Activated T-cell treated with anti-CD3 and anti-CD28 coated beads for 4 hours (primary cell): Measurements from ENCODE around the gene DDX42.

ENCODE experiments used
- DNase-seq: peaks from one replicate; pipeline ENCODE4 v3.0.0-alpha.2; 2020

Gene DDX42, protein sequence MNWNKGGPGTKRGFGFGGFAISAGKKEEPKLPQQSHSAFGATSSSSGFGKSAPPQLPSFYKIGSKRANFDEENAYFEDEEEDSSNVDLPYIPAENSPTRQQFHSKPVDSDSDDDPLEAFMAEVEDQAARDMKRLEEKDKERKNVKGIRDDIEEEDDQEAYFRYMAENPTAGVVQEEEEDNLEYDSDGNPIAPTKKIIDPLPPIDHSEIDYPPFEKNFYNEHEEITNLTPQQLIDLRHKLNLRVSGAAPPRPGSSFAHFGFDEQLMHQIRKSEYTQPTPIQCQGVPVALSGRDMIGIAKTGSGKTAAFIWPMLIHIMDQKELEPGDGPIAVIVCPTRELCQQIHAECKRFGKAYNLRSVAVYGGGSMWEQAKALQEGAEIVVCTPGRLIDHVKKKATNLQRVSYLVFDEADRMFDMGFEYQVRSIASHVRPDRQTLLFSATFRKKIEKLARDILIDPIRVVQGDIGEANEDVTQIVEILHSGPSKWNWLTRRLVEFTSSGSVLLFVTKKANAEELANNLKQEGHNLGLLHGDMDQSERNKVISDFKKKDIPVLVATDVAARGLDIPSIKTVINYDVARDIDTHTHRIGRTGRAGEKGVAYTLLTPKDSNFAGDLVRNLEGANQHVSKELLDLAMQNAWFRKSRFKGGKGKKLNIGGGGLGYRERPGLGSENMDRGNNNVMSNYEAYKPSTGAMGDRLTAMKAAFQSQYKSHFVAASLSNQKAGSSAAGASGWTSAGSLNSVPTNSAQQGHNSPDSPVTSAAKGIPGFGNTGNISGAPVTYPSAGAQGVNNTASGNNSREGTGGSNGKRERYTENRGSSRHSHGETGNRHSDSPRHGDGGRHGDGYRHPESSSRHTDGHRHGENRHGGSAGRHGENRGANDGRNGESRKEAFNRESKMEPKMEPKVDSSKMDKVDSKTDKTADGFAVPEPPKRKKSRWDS

DNA sequence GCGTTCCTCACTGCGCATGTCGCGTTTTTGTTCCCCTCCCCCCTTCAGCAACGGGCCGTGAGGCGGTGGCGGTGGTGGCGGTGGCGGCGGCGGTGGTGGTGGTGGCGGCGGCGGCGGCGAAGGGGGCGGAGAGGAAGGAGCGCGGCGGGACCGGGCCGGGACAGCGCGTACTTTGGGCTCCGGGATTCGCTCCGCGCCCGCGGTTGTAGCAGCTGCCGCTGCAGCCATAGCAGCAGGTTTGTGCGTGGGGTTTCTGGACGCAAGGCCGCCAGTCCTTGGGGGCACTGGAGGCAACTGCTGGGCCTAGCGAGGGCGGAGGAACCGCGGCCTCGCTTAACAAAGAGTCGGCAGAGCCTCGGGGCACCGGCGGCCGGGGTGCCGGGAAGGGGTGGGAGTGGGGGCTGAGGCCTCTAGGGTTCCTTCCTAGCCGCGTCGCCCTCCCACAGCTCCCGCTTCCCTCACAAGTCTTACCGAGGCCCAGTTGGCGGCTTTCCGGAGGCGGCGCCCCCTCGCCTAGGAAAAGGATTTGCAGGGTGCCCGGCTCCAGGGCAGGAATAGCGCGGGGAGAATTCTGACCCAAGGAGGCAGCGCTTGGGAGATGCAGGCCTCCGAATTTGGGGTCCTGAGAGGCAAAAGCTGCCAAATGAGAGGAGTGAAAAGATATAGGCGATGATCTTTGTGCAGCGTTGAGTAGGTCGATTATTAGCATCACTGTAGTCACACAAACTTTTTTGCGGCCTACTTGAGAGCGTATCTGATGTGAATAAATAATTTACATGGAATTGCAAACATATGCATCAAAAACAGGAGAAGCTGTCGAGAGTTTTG is at the start of gene DDX42:
Gene DDX42 (plus strand): TSS at position 30 of the 828 bp plus-strand sequence. CDS start 12,880 bp downstream, outside the sequence.
- peak; percentile 89 for DNase-seq

DNA sequence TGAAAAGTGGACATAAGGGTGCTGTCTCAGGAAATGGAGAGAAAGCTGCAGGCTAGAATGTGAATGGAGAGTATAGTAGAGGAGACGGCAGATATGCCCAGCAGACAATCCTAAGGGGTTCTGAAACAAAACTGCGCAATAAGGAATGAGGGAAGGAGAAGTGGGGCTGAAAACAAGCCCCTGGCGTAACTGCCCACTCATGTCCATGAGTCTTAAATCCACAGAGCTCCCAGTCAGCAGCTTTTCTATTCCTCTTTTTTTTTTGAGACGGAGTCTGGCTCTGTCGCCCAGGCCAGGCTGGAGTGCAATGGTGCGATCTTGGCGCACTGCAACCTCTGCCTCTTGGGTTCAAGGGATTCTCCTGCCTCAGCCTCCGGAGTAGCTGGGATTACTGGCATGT is 38.3 kb upstream of the DDX42 start:
- no peak for DNase-seq

DNA sequence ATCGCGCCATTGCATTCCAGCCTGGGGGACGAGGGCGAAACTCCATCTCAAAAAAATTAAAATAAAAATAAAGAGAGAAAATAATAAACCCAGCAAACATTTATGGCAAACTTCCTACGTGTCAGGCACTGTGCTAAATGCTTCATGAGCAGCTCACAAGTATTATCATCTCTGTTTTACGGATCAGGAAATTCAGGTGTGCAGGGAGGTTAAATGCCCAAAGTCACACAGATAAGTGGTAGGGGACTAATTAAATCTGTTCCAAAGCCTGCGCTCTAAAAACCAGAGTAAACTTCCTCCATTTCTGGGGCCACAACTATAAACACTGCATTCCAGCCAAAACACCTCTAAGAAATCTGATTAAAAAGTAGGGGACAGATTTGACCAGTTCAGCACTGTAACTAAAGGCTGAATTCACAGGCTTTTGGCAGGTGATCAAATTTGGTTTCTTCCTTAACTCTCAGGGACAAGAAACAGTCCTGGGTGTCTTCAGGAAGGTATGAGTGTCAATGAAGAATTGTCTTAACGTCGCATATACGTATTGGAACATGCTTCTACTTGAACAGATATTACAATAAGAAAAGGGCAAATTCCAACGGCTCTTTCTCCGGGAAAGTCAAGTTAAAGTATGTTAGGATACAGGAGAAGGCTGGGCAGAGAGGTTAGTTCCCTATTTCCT is 33.4 kb upstream of the DDX42 start:
- DNase-seq, result no peak

DNA sequence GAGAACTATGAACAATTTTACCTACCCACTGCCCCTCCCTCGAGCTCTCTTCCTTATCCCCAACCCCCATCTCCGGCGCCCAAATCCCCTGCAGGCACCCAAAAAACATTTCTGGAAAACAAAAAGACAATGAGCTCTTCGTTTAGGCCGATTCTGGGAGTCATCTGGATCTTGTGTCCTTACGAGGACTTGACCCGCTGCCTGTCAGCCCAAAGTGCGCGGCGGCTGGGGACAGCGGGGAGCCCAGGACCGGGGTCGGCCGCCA is 32.9 kb upstream of the DDX42 start:
- DNase-seq, result no peak

DNA sequence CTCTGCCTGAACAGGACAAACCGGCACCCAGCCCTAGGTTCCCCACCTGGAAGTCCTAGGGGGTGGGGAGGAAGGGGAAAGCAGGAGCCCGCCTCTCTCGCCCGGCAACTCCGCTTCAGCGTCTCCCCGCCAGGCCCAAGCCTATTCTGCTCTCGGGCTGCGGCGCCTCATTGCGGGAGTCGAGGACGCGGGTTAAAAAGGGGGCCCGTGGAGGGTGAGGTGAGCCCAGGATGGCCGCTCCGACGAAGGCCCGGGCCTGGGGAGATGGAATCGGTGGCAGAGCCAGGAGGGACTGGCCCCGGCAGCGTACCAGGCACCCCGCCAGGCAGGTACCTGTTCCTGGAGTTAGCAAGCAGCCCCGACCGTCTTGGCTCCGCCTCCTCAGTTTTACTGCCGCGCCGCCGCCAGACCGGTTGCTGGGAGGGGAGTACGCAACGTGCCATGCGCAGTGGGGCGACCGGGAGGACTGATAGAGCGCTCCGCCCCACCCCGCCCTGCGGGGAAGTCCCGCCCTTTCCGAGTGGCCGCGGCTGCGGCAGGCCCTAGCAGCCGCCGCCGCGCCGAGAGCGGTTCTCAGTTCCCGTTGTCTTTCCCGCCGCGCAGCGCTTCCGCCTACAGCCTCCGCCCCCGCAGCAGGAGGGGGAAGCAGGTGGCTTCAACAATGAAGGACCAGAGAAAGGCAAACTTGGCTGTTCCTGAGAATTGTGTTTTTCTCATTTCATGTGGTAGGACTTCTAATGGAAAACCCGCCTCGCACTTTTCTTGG is 32.4 kb upstream of the DDX42 start, which contains the start of gene STRADA:
Gene STRADA (minus strand): TSS at position 392 of the 766 bp plus-strand sequence. CDS start 13,430 bp downstream, outside the sequence.
- DNase-seq, result peak; percentile 97

DNA sequence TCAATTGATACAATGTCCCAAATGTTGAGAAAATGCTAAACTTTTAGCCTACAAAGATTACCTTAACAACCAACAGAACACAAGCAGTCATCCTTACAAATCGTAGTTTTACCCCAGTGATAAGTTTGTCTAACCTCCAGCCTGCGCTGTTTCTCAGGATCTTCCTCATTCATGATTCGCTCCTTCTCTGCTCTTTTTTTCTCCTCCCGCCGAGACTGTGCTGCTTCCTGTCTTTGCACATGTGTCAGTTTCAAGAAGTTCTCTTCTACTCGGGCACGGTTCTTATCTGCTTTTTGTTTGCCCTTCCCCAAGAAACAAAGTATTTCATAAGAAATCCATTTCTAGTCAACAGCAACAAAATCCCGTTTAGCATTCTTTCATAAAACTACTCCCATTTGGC is 22.2 kb upstream of the DDX42 start:
- no peak for DNase-seq

DNA sequence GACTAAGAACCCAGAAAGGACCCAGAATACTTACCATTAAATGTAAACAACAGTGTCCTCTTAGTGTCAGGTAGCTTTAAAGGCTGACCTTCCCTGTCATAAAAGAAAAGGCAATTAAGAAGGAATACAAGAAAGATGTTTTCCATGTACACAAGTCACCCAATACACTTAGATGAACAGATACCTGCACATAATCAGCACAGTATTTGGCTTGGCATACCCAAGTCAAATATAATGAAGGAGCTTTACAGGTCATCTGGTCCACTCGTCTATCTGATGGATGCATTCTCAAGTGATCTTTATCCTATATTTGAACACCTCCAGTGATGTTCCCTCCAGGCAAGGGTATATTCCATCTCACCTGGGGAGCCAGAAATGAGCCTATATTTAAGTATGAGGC is 21.3 kb upstream of the DDX42 start:
- DNase-seq, result no peak

DNA sequence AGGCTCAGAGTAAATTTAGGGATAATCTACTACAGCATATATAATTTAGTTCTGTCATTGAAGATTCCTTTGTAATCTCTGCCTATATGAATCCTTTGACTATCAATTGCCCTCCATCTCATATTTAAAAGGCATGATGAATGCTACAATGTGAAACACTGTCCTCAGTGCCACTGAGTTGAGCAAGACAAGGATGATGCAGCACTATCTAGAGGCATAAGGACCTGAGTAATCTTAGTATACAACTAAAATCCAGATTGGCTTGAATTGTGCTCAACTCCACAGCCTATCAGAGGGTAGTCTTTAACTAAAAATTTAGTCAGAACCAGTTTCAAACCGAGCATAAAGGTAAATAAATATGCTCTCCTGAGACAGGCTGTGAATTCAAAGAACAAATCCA is 20.8 kb upstream of the DDX42 start:
- no peak for DNase-seq

DNA sequence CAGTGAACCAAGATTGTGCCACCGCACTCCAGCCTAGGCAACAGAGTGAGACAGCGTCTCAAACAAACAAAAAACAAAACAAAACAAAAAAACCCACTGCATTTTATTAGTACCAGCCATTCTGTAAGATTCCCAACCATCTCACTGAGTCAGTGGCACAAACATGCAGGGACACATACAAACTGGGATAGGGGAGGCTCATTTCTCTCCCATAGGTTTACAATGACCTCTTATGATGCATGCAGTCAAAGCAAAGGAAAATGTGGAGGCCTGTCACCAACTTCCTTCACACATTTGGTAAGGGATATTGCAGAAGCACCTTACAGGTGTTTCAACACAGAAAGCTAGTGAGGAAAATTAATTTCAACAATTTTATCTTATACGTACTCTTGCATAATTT is 19.9 kb upstream of the DDX42 start:
- DNase-seq, result no peak

DNA sequence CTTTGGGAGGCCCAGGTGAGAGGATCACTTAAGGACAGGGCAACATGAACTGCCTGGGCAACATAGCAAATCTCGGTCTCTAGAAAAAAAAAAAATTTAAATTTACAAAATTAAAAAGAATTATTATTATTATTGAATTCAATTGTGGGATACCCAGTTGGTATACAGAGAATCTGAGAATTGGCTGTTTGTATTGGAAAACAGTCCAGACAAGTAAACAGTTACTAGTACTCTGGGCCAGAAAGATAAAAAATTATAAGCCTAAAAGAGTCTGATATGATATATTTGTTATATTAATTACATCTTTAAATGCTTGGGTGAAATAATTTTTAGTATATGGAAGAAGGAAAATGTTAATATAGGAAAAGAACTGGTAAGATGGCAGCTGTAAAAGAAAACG is 15.5 kb upstream of the DDX42 start:
- no peak for DNase-seq

DNA sequence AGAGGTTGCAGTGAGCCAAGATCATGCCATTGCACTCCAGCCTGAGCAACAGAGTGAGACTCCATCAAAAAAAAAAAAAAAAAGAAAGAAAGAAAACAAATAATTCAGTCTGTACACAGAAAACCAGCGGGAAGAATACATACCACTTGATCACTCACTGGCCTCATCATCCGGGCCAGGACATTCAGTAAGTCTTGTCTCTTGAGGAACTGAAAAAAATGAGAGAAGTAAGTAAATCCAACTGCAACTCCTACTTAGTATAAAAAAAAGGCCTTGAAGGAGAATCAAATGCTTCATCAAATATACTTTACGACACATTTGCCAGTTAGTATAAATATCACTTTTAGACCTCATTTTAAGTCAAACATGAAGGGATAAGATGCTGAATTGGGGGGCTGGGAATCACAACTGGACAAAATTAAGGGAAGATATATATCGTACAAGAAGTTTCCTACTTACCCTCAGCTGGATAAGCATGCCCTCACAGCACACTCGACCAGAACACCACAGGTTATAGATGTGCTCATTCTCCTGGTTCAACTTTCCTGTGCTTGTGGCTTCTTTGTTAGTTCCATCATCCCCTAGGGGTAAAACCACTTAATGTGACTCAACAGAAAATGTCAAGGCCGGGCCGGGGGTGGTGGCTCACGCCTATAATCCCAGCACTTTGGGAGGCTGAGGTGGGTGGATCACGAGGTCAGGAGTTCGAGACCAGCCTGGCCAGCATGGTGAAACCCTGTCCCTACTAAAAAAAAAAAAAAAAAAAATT is 13.0 kb upstream of the DDX42 start:
- no peak for DNase-seq

DNA sequence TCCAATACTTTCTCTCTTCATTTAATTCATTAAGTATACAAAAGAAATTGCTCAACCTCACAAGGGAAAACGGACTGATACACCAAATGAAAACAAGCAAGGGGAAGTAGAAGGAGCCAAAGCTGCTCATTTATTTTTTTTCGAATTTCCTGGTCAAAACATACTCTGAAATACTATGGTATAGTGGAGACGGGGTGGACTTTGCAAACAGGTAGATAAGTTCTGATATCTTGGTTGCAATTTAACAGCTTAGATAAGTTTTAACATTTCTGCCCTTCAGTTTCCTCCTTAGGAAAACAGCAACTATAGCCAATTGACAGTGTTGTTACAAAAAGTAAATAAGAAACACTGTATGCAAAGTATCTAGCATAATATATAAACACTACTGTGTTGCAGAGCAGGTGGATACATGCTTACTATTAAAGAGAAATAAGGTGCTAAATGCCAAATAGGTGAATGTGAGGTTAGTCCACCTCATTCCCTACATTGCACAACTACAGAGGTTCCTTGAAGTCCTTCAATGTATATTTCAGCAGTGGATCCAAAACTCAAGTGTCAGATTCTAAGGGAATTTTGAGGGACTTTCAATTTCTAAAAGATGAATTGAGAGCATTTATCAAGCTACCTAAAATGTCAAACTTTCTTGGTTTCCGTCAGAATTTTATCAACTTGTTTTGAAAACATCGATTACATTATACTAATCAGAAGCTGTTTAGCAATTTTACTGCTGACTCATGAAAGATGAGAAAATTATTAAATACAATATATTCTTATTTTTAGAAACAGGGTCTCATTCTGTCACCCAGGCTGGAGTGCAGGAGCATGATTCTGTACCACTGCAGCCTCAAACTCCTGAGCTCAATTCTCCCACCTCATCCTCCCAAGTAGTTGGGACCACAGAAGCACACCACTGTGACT is 11.6 kb upstream of the DDX42 start:
- no peak for DNase-seq

DNA sequence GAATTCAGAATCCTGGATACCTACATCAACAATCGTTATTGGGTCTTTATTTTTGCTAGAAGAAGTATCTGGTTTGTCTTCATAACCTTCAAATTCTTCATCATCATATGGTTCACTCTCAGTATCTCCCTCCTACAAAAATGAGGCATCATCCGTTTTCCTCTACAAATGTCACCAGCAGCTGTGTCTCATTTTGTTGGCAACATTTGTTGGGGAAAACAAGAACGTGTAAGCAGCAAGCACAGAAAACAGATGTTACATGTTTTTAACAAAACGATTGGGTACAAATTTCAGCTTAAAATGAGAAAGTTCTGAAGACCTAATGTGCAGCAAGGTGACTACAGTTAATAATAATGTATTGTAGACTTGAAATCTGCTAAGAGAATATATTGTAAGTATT is 9.3 kb upstream of the DDX42 start:
- DNase-seq, result no peak

DNA sequence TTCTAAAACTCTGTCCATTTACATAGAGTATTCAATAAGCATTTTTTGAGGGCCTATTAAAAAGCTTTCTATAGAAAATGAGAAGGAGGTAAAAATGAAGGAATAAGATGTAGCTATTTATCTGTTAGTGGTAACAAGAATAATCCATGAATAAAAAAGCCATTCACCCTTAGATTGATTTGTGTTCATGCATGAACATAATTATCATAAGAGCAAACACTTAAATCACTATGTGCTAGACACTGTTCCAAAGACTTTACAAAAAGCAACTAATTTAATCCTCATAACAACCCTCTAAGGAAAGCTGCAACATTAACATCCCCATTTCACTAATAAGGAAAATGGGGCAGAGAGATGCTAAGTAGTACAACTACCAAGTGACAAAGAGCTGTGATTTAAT is 7.2 kb upstream of the DDX42 start:
- no peak for DNase-seq

DNA sequence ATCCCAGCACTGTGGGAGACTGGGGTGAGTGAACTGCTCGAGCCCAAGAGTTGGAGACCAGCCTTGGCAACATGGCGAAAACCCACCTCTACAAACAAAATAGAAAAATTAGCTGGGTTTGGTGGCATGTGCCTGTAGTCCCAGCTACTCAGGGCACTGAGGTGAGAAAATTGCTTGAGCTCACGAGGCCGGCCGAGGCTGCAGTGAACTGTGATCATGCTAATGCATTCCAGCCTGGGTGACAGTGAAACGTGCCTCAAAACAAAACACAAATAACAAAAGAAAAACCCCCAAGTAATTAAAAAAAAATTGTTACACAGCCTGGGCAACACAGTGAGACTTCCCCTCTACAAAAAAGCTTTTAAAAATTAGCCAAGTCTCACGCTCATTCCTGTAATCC is 5.5 kb upstream of the DDX42 start:
- DNase-seq, result no peak

DNA sequence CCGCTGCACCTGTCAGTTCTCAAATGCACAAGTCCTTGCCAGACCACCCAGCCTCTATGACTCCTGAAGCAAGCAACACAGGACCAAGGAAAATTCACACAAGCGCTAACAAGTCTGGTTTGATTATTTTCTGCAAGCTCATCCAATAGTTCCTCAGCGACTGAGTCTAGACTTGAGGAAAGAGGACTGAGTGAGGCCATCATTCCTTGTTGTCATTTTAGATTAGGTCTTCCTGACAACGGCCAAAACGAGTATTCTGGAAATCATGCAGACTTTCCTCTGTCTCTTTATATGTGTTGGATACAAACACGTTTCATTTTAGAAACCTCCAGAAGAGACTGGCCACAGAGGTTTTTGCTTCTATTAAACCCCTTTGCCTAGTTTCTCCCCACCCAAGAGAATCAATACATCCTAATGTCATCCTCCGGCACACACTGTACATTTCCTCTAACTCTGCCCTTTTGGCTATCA is 1.1 kb upstream of the DDX42 start:
- DNase-seq, result no peak

DNA sequence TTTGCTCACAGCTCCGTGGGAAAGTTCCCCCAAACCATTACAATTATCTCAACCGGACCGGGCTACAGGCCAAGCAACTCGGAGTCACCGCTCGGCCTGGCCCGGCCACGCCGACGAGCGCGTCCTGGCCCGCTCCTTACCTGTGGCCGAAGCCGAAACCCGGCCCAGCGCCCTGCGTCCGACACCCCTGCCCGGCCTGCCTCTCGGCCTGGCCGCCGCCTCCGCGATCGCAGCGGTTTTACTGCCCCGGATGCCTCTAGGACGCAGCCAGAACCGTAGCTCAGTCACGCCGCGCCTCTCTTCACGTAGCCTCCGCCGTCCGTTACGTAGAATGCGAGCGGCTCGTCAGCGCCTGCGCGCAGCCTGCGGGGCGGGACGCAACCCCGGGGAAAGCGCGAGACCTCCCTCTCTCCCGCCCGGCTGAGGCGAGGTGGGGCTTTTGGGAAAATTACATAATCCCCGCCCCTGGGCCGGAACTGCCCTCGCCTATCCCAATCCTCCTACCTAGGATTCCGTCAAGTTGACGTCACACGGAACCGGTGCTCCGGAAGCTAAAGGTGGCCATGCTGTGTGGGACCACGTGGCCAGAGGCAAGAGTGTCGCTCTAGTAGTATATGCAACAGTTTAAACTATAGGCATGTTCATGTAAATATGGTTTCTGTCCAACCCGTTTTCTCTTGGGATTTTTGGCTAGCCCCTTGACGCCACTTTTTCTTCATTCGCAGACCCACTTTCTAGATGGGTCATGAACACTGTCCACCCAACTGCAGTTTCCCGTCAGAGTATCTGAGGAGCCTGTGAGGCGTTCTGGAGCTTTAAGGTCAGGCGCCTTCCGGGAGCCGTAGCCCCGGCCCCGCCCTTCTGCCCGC is 464 bp upstream of the DDX42 start, which contains the start of gene CCDC47:
Gene CCDC47 (minus strand): TSS at position 326 of the 869 bp plus-strand sequence. CDS start 7,422 bp downstream, outside the sequence.
- peak; percentile 96 for DNase-seq

DNA sequence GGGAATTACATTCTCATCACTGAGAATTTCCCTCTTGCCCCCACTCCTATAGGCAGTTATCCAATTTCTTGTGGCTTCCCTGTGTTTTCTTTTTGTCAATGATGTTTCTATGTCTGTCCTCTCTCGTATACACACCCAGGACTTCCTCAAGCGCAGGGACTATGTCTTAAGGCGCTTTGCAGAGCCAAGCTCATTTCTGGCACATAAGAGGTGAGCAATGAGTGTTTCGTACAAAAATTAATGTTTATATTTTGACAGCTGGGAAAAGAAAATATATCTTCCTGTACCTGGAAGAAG is 947 bp downstream of the DDX42 start:
- DNase-seq, result no peak

DNA sequence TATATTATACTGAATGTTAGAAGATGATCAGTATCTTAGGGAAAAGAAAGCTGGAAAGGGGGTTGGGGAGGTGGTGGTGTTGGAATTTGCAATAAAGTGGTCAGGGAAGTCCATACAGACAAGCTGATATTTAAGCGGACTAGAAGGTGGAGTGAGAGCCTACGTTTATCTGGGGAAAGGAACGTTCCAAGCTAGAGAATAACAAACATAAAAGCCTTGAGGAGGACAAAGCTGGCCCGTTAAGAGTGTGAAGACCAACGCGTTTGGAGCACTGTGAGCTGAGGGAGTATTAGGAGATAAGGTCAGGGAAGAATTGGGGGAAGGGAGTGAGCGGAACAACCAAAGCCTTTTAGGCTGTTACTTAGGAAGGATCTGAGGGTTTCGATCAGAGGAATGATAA is 1.4 kb downstream of the DDX42 start:
- DNase-seq, result no peak
